Hematopoietic multipotent progenitor cell treated with erythropoietin and hydrocortisone succinate and interleukin-3 and kit ligand, for 15 days (in vitro differentiated cells): ENCODE measurements around the gene EXOC3L4.
"Not testable (repeated sequence)": the region's sequence is repeated elsewhere in the genome, so short reads cannot be mapped to it uniquely, and the experiment has no call there.

Experiments used
- DNase-seq: peaks from one replicate; pipeline ENCODE4 v3.0.0-alpha.2; 2015; ENCODE audit warnings: low spot score

The EXOC3L4 gene

DNA sequence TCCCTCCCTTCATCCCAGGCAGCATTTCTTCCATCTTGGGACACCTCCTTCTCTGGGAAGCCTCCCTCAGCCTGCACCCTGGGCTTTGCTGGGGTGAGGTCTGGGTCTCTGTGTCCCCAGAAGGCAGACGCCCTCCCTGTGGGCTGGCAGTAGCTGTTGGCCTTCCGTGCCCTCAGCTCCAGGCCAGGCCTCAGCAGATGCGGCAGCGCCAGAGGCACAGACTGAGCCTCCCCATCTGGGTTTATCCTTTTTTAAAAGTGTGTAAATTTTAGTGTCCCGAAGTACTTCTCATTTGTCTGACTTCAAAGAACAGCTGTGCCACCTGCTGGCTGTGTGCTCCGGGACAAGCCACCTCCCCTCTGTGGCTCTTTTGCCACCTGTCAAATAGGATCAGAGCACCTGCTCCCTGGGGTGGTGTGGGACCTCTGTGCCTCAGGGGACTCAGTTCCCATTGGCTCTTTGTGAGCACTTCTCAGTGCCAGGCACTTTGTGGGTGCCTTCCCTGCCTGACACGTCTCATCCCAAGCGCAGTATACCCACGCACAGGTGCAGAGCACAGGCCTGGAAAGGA is 11.1 kb downstream of the EXOC3L4 start:
- DNase-seq, result peak; percentile 15

GRCh38 chr14:103107455-103107854 is 12.9 kb downstream of the EXOC3L4 start:
- DNase-seq, result no peak

DNA sequence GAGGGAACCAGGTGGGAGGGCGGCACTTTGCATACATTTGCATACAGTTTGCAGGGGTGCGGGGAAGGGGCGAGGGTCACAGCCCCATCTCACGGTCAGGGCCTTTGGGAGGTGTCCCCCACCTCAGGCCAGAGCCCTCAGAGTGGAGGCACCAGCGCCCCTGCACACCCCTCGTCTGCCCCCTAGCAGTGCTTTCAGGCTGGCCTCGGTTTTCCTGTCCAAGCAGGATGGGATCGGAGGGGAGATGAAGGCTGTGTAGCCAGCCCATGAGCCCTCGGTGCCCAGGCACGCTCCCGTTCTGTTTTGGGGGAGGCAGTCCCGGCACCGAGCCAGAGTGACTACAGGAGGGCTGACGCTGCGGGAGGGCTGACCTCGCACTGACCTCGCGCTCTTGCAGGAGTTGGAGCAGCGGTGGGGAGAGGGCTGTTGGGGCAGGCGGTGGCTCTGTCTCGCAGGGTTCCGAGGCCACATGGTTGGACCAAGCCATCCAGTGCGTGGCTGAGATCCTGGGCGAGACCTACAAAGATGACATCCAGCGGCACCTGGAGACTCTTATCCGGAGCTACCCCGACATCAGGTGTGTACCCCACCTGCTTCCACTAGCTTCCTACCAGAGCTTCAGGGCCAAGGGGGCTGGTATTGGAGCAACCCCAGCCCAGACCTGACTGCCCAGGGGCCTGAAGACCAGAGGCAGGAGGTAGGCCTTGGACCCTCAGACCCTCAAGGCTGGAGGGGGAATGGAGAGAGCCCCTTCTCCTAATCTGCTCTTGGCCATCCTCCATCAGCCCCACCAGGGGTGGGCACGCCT is 13.6 kb downstream of the EXOC3L4 start:
- no peak for DNase-seq

DNA sequence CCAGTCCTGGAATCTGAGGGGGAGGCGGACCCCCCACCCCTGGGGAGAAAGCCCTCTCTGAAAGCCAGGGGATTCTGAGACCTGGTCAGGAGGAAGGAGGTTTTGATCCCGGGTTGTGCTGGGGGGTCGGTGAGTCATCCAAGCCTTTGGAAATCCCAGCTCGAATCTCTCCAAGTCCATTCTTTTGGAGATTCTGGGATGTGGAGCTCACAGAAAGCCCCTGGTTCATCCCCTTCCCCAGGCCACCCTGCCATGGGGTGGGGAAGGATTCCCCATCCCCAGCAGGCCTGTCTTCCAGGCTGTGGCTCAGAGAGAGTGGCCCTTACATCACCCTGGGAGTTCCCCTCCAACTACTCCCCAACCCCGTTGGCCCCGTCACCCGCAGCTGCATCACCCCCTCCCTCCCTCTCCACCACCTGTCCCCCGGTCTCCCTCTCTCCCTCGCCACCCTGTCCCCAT is 14.3 kb downstream of the EXOC3L4 start:
- DNase-seq, result no peak

- DNase-seq, result no peak
These were observed 15.3 kb downstream of the EXOC3L4 start for GRCh38 chr14:103109535-103110441.

- DNase-seq, result no peak
These were observed 16.2 kb downstream of the EXOC3L4 start for GRCh38 chr14:103110681-103111231.

- no peak for DNase-seq
These were observed 16.8 kb downstream of the EXOC3L4 start for GRCh38 chr14:103111232-103111868.

DNA sequence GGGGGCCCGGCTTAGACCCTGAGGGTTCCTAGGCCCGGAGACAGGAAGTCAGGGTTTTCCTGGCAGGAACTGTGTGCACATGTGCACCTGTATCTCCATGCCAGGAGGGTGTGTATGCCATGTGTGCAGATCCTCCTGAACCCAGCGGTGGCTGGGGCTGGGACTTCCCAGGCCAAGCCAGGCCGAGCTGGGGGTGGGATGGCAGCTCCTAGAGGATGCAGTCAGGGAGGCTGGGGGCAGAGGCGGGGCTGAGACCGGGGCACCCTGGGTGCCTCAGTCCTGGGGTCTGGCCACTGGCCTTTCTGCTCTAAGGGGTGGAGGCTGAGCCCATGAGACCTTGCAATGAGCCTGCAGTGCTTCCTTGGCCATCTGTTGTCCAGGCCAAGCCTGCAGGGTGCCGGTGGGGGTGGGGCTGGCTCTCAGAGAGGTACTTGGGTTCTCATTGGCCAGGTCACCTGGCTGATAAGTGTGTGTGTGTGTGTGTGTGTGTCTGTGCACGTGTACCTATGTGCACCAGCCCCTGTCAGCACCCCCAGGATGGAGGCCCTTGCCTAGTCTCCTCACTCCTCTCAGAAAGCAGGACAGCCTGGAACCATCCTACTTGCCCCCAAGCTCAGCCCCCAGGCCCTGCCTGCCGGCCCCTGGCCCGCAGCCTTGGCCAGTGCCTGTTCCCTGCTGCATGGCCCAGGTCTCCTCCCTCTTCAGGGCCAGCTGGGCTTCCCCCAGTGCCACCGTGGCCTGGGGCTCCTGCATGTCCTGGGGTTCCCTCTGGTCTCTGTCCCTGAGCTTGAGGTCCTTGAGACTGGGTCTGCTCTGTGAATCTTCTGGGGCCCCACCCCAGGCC is 18.1 kb downstream of the EXOC3L4 start:
- no peak for DNase-seq

DNA sequence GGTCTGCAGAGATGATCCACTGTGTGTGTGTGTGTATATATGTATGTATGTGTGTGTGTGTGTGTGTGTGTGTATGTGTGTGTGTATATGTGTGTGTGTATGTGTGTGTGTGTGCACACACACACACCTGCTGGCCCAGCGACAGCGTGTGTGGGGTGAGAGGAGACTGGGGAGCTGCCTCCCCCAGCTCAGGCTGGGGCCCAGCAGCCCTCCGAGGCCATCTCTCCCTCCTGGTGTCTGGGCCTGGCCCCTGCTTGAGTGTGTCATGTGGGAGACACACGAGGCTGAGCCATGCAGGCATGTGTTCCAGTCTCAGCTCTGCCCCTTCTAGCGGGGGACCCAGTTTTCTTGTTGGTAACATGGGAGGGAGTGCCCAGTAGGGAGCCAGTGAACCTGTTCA is 18.8 kb downstream of the EXOC3L4 start:
- no peak for DNase-seq

DNA sequence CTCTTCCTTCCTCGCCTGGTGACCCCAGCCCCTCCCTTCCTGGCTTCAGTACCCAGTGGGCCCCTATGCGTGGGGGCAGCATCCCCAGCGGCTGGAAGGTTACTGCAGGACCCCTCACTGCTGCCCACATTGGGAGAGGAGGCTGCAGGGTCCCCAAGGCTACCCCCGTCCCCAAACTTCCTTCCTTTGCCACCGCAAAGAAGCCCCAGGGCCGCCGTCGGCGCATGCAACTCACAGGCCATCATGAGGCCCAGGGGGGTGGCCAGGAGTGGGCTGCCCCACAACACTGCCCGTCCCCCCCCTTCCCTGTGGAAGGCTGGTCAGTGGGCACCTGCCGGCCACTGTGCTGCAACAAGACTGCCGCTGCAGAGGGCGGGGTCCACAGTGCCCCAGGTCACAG is 19.2 kb downstream of the EXOC3L4 start:
- DNase-seq, result no peak

DNA sequence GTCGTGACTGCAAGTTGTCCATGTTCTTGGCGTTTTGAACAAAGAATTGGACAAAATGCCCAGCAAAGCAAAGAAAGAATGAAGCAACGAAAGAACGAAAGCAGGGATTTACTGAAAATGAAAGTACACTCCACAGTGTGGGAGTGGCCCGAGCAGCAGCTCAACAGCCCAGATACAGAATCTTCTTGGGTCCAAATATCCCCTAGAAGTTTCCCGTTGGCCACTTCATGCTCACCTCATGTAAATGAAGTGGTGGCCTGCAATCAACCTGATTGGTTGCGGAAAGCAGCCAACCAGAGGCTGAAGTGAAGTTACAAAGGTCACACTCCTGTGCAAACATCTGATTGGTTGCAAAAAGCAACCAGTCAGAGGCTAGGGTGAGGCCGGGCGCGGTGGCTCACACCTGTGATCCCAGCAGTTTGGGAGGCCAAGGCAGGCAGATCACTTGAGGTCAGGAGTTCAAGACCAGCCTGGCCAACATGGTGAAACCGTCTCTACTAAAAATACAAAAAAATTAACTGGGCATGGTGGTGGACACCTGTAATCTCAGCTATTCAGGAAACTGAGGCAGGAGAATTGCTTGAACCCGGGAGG is 20.7 kb downstream of the EXOC3L4 start:
- not testable (repeated sequence) for DNase-seq

DNA sequence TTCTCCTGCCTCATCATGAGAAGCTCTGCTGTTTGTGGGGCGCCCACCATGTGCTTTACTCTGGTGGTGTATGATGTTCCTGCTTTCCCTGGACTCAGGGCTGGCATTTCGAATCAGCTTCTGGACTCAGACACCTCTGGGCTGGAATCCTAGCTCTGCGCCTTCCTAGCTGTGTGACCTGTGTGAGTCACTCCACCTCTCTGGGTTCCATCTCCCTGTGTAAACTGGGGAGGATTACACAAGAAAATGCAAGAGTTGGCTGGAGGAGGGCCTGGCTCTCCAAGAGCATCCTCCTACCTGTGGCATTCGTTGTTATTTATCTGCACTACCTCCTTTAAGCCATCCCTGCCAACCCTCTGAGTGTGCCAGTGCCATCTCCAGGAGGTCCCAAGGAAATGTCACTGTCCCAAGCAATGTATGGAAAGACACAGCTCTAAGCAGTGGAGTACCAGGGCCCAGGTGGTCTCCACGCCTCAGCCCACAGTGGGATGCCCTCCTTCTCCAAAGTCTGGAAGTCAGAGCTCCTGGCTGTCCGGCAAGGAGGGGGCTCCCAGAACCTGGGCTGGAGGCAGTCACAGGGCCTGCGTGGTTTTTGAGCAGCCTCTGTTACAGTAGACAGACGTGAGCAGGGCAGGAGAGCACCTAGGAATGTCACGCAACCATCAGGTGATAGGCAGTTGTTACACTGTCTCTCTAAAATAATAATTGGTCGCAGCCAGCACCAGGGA is 21.5 kb downstream of the EXOC3L4 start:
- no peak for DNase-seq

- DNase-seq, result no peak
These were observed 22.1 kb downstream of the EXOC3L4 start for GRCh38 chr14:103116636-103117035.

DNA sequence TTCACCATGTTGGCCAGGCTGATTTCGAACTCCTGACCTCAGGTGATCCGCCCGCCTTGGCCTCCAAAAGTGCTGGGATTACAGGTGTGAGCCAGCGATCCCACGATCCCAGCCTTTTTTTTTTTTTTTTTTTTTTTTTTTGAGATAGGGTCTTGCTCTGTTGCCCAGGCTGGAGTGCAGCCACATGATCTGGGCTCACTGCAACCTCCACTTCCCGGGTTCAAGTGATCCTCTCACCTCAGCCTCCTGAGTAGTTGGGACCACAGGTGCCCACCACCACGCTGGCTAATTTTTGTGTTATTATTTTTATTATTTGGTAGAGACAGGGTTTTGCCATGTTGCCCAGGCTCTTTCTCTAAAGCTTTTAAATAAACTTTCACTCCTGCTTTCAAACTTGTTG is 23.0 kb downstream of the EXOC3L4 start:
- not testable (repeated sequence) for DNase-seq

DNA sequence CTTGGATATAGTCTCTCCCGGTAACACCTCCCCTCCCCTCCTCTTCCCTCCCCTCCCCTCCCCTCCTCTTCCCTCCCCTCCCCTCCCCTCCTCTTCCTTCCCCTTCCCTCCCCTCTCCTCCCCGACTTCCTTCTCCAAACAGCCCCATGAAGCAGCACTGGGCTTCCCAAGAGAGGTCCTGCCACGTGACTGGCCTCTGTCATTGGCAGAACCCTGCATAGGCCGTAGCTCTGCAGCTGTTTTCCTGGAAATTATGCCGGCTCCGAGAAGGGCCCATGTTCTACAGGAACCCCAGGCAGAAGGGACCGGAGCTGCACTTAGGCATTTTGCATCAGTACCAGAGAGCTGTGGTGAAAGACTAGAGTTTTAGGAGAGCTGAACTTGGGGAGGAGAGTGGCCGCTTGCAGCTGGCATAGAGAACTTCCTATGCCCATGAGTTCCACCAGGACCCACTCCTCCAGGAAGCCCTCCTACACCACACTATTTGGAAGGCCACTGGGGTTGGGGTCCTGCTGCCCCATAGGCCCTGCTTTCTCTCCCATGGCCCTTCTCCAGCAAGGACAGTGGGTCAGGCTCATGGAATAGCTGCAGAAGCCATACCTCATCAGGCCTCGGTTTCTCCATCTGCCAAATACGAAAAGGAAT is 23.6 kb downstream of the EXOC3L4 start:
- DNase-seq, result no peak

DNA sequence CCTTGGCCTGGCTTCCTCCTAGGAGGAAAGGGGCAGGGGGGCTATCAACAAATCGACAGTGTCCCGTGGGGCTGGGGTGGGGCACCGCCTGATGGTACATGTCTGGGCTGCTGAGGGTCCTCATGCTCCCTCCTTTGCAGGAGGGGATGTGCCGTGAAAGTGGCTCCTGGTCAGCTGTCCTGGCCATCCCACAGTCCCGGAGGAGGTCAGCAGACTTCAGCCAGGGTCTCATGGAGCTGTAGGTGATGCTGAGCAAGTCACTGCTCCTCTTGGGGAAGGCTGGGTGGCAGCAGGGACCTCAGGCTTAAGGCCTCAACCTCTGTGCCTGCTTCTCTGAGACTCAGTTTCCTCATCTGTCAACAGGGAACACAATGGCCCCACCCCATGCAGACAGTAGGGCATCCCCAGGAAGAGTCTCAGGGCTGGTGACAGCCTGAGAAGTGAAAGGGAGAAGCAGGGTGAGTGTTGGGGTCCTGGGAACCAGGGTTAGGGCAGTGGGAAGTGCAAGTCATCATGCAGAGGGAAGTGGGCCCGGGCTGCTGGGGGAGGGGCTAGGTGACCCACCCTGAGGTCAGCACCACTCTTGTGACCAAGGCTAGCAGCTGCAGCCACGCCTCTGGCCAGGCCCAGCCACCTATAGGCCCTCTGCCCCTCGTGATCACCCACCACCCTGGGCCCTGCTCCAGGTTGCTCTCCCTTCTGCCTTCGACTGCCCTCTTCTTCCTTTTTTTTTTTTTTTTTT is 24.3 kb downstream of the EXOC3L4 start:
- no peak for DNase-seq

DNA sequence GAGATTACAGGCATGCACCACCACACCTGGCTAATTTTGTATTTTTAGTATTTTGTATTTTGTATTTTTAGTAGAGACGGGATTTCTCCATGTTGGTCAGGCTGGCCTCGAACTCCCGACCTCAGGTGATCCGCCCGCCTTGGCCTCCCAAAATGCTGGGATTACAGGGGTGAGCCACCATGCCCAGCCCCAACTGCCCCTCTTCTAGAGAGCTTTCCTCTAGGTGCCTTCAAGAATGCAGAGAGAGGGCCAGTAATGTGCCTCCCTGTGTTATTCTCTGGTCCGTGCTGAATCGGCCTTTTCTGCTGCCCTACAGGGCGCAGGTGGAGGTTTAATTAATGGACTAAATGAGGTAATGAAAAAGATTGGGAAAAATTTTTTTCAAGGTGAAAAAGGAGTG is 25.0 kb downstream of the EXOC3L4 start:
- DNase-seq, result not testable (repeated sequence)

GRCh38 chr14:103121121-103121845 is 26.8 kb downstream of the EXOC3L4 start:
- DNase-seq, result no peak
